Prostate gland (tissue), 2 donors: ENCODE measurements around the gene KRTAP15-1.

ENCODE experiments used
- POLR2A ChIP-seq: fragments of 450-650 bp; IDR thresholded peaks from one replicate; pipeline ENCODE4 v1.6.1; 2016; ENCODE audit warnings: antibody characterized with exemption, mild to moderate bottlenecking
- TF ChIP-seq, protein P1 (sequence below), 4 experiments: fragments of 200-600 bp in 2 of 4; fragments of 450-650 bp in 2 of 4; sonication (generic) in 2 of 4; IDR thresholded peaks; 1 replicate in 3 of 4; 2 replicates in 1 of 4; pipeline ENCODE4 v1.5.1; 2016 to 2019; ENCODE audit warnings: antibody characterized with exemption in 4 of 4, mild to moderate bottlenecking in 2 of 4, moderate library complexity in 2 of 4

GRCh38 chr21:30463713-30464112, 23.6 kb downstream of the KRTAP15-1 start:
- TF ChIP-seq, protein P1, sequence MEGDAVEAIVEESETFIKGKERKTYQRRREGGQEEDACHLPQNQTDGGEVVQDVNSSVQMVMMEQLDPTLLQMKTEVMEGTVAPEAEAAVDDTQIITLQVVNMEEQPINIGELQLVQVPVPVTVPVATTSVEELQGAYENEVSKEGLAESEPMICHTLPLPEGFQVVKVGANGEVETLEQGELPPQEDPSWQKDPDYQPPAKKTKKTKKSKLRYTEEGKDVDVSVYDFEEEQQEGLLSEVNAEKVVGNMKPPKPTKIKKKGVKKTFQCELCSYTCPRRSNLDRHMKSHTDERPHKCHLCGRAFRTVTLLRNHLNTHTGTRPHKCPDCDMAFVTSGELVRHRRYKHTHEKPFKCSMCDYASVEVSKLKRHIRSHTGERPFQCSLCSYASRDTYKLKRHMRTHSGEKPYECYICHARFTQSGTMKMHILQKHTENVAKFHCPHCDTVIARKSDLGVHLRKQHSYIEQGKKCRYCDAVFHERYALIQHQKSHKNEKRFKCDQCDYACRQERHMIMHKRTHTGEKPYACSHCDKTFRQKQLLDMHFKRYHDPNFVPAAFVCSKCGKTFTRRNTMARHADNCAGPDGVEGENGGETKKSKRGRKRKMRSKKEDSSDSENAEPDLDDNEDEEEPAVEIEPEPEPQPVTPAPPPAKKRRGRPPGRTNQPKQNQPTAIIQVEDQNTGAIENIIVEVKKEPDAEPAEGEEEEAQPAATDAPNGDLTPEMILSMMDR (IDR thresholded peaks at IDR 0.05): peak in 3 of 4 experiments; percentile 25 to 51 (median 47)
- no peak for TF ChIP-seq POLR2A
